Cerebellar nuclear complex (tissue), 1 donor: Measurements from ENCODE around the gene KIAA1586.
"Not testable (repeated sequence)": the region's sequence is repeated elsewhere in the genome, so short reads cannot be mapped to it uniquely, and the experiment has no call there.

ENCODE experiments used
- DNase-seq, 2 experiments: peaks; one replicate each; lab custom pipeline; 2025; lab: John Stamatoyannopoulos, UW

KIAA1586 gene

DNA sequence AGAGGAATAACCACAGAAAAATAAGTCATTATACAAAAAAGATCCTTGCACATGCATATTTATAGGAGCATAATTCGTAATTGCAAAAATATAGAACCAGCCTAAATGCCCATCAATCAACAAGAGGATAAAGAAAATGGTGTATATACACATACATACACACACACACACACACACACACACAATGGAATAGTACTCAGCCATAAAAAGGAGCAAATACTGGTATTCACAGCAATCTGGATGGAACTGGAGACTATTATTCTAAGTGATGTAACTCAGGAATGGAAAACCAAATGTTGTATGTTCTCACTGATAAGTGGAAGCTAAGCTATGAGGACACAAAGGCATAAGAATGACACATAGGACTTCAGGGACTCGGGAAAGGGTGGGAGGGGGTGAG is 1.9 kb upstream of the KIAA1586 start:
- DNase-seq = no peak

DNA sequence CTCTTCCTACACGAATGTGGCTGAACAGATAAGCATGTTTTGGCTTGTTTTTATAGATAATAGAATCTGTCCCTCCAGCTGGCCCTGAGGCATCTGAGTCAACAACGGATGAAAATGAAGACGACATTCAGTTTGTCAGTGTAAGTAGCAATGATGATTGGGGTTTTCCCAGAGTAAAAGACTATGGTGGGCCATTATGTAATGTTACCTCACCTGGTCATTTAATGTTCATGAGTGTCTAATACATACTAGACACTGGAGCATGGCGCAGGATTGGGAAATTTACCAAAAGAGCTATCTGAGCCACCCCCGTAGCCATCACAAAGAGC is 728 bp downstream of the KIAA1586 start:
- DNase-seq = not testable (repeated sequence)

DNA sequence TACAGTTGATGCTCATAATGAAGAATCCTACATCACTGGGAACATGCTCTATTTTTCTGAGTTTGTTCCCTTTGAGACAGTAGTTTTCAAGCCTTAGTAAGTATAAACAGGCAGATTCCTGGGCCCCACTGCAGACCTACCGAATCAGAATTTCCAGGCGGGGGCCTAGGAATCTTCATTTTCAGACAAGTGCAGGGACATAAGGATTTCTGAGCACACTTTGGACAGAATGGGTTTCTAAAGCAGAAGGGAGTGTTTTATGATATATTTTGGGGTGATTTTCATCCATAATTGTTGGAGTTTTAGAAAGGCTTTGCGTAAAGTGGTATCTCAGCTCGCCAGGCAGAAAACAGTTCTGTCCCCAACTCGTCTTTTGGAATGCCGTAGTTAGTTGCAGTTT is 1.4 kb downstream of the KIAA1586 start:
- not testable (repeated sequence) for DNase-seq

DNA sequence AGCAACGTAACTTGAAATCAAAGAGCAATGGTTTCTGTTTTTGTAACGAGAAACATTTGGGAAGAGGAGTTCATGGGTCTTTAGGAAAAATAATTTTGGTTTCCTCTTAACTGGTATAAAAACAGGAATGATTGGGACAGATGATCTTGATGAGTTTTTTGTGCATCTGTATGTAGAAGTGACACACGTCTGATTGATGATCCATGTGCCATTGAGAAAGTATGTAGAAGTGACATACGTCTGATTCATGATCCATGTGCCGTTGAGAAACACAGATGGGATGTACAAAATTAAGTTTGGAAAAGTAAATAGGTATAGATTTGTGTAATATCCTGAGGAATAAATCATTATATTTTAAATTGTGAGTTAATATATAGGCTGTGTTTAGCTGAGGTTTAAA is 2.1 kb downstream of the KIAA1586 start:
- no peak for DNase-seq

DNA sequence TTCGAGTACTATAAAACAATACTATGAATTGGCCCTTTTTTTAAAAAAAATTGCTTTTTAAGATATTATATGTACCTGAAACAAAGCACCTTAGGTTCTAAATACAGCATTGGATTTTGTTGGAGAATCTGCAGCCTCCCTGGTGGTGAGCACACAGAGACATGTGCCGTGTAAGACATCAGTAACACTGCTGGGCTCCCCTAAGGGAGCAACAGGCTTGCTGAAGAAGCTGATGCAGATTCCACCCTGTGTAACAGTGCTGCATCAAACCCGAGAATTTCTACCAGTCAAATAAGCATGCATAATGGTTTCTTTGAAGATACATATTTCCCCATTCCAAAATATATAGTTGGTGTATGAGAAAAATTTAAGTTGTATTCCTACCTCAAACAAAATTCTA is 17.4 kb downstream of the KIAA1586 start:
- no peak for DNase-seq

DNA sequence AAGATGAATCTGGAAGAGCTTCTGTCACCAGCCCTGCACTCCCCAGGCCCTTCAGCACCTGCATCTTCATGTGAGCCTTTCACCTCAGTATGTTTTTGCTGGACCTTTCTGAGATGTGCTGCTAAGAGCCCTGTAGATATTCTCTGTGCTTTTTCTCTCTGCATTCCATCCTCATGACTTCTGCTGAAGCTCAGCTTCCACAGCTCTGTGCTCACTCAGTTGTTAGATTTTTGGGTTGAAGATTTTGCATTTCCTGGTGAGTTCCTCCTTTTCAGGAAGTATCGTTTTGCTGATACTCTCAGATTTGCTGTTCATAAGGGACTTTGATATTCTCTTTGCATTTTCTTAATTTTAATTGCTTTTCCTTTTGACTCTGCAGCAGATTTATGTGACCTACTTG is 18.3 kb downstream of the KIAA1586 start:
- DNase-seq = no peak

DNA sequence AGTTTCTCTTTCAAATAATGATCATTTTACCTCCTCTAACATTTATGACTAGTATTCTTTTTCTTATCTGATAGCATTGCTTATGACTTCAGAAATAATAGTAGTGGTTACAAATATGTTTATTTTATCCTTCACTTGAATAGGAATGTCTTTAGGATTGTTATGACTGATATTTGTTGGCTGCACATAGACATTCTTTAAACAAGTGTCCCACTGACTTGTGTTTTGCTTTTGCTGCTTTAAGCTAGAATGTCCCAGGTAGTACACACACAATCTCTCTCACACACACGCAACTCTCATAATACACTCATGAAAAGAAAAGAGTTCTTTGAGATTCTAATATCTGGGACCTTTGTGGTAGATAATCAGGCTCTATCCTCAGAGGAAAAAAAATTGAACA is 21.6 kb downstream of the KIAA1586 start:
- no peak for DNase-seq

DNA sequence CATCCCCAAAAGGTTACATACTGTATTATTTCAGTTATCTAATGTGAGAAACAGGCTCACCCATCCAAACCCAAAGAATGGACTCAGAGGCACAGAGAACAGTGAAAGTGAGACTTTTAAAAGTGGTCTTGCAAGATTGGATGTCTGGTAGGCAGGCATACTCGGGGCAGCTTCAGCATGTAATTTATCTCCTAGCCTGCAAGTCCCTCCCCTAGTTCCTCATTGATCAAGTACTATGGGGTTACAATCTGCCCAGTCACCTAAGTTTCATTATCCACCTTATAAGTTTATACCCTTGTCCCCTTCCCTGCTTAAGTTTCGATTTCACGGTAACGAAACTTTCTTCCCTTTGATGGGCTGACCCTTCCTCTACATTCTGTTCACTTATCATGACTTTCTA is 22.7 kb downstream of the KIAA1586 start:
- no peak for DNase-seq

DNA sequence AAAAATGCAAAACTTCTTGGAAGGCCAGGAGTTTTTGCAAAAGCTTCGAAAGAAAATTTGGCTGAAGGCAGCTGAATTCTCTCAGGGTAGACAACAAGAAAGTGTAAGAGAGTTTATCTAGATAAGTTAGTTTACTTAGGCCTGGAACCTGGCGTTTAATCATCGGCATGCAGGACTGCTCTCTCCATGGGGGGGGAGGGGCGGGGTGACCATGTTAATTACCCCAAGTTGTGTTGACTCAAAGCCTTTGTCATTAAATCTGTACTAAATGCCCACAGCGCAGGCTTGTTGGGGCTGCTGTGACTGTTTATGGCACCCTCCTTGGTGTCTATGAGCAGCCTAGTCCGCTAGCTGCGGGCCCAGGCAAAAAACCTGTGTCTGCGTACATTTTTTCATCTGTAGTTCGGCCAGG is 23.4 kb downstream of the KIAA1586 start:
- DNase-seq = no peak

DNA sequence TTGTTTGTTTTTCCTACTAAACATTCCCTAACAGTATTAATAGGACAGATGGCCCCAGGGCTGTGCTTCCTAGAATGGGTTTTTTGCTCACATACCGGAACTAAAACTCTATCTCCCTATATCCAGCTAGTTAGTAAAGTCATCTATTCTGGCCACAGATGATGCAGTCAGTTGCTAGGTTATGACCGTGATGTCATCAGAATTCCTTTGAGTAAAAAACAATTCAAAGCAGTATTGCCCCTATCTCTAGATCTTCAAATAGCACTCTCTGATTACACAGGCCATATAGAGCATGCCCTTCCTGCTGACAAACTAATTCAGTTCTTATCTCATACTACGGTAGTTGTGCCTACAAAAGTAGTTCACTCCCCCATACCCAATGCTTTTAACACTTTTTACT is 25.6 kb downstream of the KIAA1586 start:
- no peak for DNase-seq

DNA sequence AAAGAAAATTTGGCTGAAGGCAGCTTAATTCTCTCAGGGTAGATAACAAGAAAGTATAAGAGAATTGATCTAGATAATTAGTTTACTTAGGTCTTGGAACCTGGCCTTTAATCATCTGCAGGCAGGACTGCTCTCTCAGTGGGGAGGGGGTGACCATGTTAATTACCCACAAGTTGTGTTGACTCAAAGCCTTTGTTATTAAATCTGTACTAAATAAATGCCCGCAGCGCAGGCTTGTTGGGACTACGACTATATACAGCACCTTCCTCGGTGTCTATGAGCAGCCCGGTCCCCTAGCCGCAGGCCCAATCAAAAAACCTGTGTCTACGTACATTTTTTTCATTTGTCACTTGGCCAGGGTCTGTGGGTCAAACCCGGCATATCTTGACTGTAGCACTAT is 27.9 kb downstream of the KIAA1586 start:
- DNase-seq = no peak

DNA sequence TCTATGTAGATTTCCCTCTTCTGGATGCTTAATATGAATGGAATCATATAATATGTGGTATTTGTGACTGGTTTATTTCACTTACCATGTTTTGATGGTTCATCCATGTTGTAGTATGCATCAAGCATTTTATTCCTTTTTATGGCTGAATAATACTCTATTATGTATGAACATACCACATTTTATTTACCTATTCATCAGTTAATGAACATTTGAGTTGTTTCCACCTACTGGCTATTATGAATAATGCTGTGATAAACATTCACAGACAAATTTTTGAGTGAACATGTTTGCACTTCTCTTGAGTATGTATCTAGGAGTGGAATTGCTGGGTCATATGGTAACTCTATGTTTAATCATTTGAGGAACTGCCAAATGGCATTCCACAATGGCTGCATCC is 28.6 kb downstream of the KIAA1586 start:
- DNase-seq = no peak

DNA sequence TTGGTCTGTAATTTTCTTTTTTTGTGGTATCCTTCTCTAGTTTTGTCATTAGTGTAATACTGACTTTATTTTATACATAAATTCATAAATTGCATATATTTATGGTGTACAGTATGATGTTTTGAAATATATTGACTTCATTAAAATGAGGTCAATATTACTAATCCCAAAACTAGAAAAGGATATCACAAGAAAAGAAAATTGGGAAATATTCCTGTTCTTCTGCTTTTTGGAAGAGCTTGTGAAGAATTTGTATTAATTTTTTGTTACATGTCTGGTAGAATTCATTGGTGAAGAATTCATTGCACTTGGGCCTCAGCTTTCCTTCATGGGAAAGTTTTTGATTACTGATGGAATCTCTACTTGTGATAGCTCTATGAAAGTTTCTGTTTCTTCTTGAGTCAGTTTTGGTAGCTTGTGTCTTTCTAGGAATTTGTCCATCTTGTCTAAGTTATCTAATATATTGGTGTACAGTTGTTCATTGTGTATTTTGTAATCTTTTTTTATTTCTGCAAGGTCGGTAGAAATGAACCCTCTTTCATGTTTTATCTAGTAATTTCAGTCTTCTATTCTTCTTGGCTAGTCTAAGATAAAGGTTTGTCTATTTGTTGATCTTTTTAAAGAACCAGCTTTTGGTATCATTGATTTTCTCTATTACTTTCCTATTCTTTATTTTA is 32.2 kb downstream of the KIAA1586 start:
- DNase-seq = no peak

DNA sequence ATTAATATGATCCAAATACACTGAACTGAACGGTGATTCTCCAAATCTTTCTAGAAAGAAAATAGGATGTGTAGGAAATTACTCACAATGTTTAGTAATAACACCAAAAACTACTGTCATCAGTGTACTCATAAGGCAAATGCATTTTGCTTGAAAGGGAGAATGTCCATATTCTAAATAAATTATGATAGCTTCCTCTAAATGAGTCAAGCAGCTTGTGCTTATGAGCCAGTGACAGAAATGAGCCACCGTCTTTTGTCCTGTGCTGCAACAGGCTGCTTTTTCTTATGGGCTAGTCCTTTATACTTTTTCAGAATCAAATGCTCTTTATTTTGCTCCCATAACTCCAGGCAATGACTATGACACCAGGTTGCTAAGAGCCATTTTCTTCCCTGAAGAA is 39.0 kb downstream of the KIAA1586 start:
- no peak for DNase-seq

DNA sequence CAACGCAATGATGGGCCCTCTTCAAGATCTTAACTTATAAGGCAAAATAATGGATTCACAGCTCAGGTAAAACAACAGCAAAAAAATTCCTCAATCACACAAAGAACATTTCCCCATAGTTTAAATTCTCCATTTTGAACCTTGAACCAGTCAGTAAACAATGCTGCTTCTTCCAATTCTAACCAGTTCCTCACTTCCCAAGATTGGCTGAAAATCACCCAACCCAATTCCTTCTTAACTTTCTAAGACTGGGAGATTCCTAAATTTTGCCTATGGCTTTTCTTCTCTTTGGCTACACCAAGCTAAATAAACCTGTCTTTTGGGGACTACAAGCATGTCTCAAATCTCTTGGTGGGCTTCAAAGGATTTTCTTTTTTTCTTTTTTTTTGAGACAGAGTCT is 40.4 kb downstream of the KIAA1586 start:
- no peak for DNase-seq

DNA sequence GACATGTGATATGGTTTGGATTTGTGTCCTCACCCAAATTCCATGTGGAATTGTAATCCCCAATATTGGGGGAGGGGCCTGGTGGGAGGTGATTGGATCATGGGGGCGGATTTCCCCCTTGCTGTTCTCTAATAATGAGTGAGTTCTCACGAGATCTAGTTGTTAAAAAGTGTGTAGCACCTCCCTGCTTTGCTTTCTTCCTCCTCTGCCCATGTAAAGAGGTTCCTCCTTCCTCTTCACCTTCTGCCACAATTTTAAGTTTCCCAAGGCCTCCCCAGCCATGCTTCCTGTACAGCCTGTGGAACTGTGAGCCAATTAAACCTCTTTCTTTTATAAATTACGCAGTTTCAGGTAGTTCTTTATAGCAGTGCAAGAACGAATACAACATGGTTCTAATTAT is 41.4 kb downstream of the KIAA1586 start:
- DNase-seq = no peak

DNA sequence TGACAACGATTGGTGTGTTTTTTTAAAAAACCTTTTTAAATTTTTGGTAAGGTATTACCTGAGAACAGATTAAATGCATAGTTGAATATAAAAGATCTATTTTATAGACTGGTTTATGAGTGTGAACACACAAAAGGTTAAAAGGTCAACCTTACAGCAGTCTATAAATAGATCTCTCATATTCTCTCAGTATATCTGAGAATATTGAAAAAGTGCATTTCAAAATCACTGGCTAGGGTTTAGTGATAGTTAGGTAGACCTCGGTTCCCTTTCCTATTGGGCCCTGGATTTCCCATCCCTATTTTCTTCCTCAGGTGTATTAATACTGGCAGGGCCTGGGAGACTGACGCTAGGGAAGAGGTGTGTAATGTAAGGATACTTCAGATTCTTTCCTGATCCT is 42.8 kb downstream of the KIAA1586 start:
- DNase-seq = no peak

DNA sequence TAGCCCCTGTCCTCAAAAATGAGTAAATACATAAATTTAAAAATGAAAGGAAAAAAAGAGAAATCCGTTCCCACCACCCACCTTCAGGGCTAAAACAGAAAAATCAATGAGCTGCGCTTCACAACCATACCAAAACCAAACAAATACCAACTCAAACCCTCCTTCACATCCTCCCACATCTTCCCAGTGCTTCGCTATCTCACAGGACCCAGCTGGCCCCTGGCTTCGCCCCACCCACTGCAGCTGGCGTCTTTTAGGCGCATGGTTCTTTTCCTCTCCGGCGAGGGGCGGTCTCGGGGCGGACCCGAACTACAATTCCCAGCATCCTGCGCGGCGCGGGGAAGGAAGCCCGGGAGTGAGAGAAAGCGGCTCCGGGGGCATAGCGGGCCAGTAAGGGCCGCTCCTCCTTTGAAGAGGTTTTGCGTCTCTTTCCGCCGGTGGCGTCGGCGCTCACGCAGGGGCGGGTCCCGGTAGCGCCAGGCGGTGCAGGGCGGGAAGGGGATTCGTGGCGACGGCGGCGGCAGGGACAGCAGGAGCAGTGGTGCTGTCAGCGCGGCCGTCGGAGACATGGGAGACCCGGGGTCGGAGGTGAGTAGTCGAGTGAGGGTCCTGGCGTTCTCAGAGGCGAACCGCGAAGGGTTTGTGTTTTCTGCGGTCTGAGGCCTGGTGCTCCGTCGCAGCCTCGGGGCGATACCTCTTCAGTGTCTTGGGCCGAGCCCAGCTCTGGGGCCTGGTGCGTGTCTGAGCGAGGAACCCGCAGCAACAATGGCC is 43.4 kb downstream of the KIAA1586 start, which contains the start of gene ZNF451:
Gene ZNF451, plus strand, starts transcription at position 502 of the 771 bp plus-strand sequence. Its CDS starts 66 bp downstream, at position 568.
- DNase-seq = peak; percentile 83 to 96

DNA sequence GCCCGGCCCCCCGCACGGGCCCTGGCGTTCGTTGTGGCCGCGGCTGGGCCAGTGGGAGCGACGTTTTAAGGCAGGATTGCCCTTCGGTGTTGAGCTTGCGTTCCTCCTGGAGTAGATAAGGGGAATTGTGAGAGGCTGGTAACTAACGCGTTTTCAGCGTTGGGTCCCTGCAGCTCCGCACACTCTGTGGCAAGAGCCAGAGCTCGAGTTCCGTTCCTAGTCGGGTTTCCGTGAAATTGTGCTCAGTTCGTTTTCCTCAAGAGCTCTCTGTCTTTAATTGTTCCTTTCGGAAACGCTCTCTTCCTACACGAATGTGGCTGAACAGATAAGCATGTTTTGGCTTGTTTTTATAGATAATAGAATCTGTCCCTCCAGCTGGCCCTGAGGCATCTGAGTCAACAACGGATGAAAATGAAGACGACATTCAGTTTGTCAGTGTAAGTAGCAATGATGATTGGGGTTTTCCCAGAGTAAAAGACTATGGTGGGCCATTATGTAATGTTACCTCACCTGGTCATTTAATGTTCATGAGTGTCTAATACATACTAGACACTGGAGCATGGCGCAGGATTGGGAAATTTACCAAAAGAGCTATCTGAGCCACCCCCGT is 44.1 kb downstream of the KIAA1586 start:
- DNase-seq = not testable (repeated sequence)

DNA sequence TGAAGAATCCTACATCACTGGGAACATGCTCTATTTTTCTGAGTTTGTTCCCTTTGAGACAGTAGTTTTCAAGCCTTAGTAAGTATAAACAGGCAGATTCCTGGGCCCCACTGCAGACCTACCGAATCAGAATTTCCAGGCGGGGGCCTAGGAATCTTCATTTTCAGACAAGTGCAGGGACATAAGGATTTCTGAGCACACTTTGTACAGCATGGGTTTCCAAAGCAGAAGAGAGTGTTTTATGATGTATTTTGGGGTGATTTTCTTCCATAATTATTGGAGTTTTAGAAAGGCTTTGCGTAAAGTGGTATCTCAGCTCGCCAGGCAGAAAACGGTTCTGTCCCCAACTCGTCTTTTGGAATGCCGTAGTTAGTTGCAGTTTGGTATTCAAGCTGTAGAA is 44.9 kb downstream of the KIAA1586 start:
- not testable (repeated sequence) for DNase-seq

DNA sequence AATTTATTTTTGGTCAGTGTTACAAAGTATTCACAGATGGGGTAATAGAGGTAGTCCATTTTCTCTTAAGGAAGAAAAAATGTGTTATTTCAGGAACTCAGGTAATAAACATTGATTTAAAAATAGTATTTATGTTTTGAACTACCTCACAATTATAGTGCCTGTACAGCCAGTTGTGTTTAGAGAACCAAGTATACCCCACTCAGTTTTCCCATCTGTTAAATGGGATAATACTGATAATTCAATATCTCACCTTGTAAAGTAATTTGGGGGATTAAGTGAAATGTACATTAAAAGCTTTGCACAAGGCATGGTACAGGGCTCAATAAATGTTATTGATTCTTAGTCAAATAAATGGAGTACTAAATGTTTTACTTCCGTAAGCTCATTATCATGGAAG is 48.2 kb downstream of the KIAA1586 start:
- no peak for DNase-seq

DNA sequence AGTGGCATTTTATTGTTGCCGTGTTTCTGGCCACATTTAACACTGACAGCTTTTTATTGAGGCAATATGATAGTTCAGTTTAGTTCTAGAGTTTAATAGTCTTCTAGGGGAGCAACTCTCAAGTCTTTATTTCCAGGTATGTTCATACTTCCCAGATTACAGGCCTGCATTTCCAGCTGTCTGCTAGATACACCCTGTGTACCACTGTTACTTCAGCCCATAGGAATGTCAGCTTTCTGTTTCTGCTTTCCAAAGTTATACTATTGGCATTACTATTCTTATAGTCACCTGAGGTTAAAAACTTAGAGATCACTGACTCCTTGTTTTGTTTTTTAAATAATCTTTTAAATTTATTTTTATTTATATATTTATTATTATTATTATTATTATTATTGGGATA is 51.1 kb downstream of the KIAA1586 start:
- DNase-seq = no peak

DNA sequence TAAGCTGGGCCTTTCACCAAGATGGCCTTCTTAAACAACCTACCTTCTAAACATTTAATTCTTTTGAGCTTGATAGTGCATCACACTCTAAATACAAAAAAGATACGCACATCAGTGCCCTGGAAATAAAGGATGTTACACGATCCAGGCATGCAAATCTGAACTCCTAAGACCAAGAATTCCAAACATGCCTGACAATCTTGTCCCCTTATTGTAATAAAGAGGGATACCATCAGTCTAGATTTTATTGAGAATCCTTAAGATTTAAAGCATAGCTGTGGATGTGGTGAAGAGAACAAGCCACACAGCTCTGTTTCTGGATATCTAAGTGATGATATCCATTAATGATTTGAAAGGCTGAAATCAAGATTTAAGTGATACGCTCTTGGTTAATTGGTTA is 56.5 kb downstream of the KIAA1586 start:
- DNase-seq = no peak
